Fibroblast of the aortic adventitia (primary cell): ENCODE data around the gene RAB20. TPM values are rescaled to one million over a fixed set of nuclear protein-coding genes. Genes with fewer than 3 reads are reported as not detected.

Experiments
- DNase-seq: peaks from one replicate; pipeline ENCODE4 v3.0.0-alpha.2; 2010; ENCODE audit warnings: low read depth
- H3K4me3 ChIP-seq: 2 replicates; pipeline ENCODE4 v1.5.1; 2011; ENCODE audit warnings: low read depth, mild to moderate bottlenecking, control low read depth, low read length, moderate library complexity
- CTCF ChIP-seq: IDR thresholded peaks from 2 replicates; pipeline ENCODE4 v1.5.1; 2011; ENCODE audit warnings: mild to moderate bottlenecking, low read length, control low read depth, inconsistent platforms; ENCODE audit not compliant: insufficient read depth
- total RNA-seq: library from RNA; depleted of rRNA; stranded (reverse); fragments of >200 nt; gene quantifications from 2 replicates; pipeline ENCODE4 v1.2.3, GENCODE V29; 2012; ENCODE audit warnings: low replicate concordance

RAB20 gene
- total RNA-seq, 1 donor = 1.6 TPM

GRCh38 chr13:110597041-110597689 lies 35.6 kb upstream of the RAB20 start:
- no peak overlapping the region for H3K4me3 ChIP-seq
- TF ChIP-seq CTCF = no peak
- DNase-seq = no peak

- H3K4me3 ChIP-seq = no peak overlapping the region
- DNase-seq = peak; percentile 67
- peak; percentile 59 for TF ChIP-seq CTCF
Measured at GRCh38 chr13:110593430-110594130, 32.1 kb upstream of the RAB20 start.

GRCh38 chr13:110592665-110593064 lies 31.1 kb upstream of the RAB20 start:
- DNase-seq = peak; percentile 82
- H3K4me3 ChIP-seq = no peak overlapping the region
- no peak for TF ChIP-seq CTCF

GRCh38 chr13:110590577-110590976 lies 29.1 kb upstream of the RAB20 start:
- TF ChIP-seq CTCF = no peak
- H3K4me3 ChIP-seq = no peak overlapping the region
- no peak for DNase-seq

GRCh38 chr13:110589793-110590390 lies 28.4 kb upstream of the RAB20 start:
- no peak for TF ChIP-seq CTCF
- DNase-seq = peak; percentile 28
- H3K4me3 ChIP-seq = no peak overlapping the region

- no peak overlapping the region for H3K4me3 ChIP-seq
- DNase-seq = no peak
- TF ChIP-seq CTCF = no peak
Measured at GRCh38 chr13:110583178-110583865, 21.8 kb upstream of the RAB20 start.
